PC-9 (cell line): ENCODE results near the gene MFNG.

Source experiments
- EZH2 ChIP-seq: fragments of 200-600 bp; sonication (generic); IDR thresholded peaks from 2 replicates; pipeline ENCODE4 v1.8.0; 2017; ENCODE audit warnings: antibody characterized with exemption, low read depth
- TF ChIP-seq, protein P1 (sequence below): fragments of 200-600 bp; sonication (generic); conservative IDR thresholded peaks from 2 replicates; pipeline ENCODE4 v1.6.1; 2017; ENCODE audit warnings: mixed run types, antibody characterized with exemption, mild to moderate bottlenecking, moderate library complexity

DNA sequence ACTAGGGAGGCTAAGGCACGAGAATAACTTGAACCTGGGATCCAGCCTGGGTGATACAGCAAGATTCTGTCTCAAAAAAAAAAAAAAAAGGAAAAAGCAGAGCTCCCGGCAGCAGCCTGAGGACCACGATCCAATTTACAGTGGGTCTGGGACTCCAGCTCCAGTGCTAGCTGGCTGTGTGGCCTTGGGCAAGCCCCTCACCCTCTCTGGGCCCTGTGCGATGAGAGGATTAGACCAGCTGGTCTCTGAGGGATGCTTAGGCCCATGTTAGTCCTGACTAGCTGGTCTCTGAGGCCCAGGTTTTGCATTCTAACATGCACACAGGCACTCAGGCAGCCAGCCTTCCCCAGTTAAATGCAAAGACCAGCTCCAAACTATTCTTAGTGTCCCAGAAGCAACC is 19.4 kb upstream of the MFNG start:
- TF ChIP-seq, protein P1, sequence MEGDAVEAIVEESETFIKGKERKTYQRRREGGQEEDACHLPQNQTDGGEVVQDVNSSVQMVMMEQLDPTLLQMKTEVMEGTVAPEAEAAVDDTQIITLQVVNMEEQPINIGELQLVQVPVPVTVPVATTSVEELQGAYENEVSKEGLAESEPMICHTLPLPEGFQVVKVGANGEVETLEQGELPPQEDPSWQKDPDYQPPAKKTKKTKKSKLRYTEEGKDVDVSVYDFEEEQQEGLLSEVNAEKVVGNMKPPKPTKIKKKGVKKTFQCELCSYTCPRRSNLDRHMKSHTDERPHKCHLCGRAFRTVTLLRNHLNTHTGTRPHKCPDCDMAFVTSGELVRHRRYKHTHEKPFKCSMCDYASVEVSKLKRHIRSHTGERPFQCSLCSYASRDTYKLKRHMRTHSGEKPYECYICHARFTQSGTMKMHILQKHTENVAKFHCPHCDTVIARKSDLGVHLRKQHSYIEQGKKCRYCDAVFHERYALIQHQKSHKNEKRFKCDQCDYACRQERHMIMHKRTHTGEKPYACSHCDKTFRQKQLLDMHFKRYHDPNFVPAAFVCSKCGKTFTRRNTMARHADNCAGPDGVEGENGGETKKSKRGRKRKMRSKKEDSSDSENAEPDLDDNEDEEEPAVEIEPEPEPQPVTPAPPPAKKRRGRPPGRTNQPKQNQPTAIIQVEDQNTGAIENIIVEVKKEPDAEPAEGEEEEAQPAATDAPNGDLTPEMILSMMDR: no peak
- no peak for TF ChIP-seq EZH2
